Astrocyte (in vitro differentiated cells and primary cell): ENCODE data around the gene MAPK8IP1.
"Not testable (repeated sequence)": the region's sequence is repeated elsewhere in the genome, so short reads cannot be mapped to it uniquely, and the experiment has no call there.

ENCODE experiments used
- CTCF ChIP-seq: IDR thresholded peaks from 2 replicates; pipeline ENCODE4 v1.5.1; 2011; ENCODE audit warnings: low read depth, mild to moderate bottlenecking, inconsistent platforms, low read length, moderate library complexity; ENCODE audit not compliant: insufficient read depth
- EZH2 ChIP-seq: IDR thresholded peaks from 2 replicates; pipeline ENCODE4 v1.6.1; 2012; ENCODE audit warnings: mild to moderate bottlenecking, low read length, inconsistent platforms; ENCODE audit not compliant: insufficient read depth

- TF ChIP-seq EZH2, CTCF: not testable (repeated sequence)
Measured at GRCh38 chr11:45905576-45905975, 20.1 kb downstream of the MAPK8IP1 start.
